HL-60 (cell line): ENCODE results near the gene FTCDNL1.

Experiments used
- GABPA ChIP-seq: IDR thresholded peaks from 2 replicates; pipeline ENCODE4 v1.6.1; 2012; ENCODE audit warnings: low read depth
- POLR2AphosphoS5 ChIP-seq: IDR thresholded peaks from 2 replicates; pipeline ENCODE4 v1.6.1; 2012; ENCODE audit warnings: low read depth
- SPI1 ChIP-seq: IDR thresholded peaks from 2 replicates; pipeline ENCODE4 v1.6.1; 2012; ENCODE audit warnings: low read depth, mild to moderate bottlenecking, borderline replicate concordance
- TF ChIP-seq, protein P1 (sequence below): IDR thresholded peaks from one replicate; pipeline ENCODE4 v1.5.1; 2011; ENCODE audit warnings: low read length, control low read depth, inconsistent platforms; ENCODE audit not compliant: insufficient read depth
- TF ChIP-seq, protein P2 (sequence below): IDR thresholded peaks from 2 replicates; pipeline ENCODE4 v1.6.1; 2012; ENCODE audit warnings: low read depth; ENCODE audit not compliant: insufficient replicate concordance

GRCh38 chr2:199896617-199897016 is 45.6 kb upstream of the FTCDNL1 start:
- TF ChIP-seq POLR2AphosphoS5, result no peak
- TF ChIP-seq, protein P1, sequence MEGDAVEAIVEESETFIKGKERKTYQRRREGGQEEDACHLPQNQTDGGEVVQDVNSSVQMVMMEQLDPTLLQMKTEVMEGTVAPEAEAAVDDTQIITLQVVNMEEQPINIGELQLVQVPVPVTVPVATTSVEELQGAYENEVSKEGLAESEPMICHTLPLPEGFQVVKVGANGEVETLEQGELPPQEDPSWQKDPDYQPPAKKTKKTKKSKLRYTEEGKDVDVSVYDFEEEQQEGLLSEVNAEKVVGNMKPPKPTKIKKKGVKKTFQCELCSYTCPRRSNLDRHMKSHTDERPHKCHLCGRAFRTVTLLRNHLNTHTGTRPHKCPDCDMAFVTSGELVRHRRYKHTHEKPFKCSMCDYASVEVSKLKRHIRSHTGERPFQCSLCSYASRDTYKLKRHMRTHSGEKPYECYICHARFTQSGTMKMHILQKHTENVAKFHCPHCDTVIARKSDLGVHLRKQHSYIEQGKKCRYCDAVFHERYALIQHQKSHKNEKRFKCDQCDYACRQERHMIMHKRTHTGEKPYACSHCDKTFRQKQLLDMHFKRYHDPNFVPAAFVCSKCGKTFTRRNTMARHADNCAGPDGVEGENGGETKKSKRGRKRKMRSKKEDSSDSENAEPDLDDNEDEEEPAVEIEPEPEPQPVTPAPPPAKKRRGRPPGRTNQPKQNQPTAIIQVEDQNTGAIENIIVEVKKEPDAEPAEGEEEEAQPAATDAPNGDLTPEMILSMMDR, result no peak
- TF ChIP-seq, protein P2, sequence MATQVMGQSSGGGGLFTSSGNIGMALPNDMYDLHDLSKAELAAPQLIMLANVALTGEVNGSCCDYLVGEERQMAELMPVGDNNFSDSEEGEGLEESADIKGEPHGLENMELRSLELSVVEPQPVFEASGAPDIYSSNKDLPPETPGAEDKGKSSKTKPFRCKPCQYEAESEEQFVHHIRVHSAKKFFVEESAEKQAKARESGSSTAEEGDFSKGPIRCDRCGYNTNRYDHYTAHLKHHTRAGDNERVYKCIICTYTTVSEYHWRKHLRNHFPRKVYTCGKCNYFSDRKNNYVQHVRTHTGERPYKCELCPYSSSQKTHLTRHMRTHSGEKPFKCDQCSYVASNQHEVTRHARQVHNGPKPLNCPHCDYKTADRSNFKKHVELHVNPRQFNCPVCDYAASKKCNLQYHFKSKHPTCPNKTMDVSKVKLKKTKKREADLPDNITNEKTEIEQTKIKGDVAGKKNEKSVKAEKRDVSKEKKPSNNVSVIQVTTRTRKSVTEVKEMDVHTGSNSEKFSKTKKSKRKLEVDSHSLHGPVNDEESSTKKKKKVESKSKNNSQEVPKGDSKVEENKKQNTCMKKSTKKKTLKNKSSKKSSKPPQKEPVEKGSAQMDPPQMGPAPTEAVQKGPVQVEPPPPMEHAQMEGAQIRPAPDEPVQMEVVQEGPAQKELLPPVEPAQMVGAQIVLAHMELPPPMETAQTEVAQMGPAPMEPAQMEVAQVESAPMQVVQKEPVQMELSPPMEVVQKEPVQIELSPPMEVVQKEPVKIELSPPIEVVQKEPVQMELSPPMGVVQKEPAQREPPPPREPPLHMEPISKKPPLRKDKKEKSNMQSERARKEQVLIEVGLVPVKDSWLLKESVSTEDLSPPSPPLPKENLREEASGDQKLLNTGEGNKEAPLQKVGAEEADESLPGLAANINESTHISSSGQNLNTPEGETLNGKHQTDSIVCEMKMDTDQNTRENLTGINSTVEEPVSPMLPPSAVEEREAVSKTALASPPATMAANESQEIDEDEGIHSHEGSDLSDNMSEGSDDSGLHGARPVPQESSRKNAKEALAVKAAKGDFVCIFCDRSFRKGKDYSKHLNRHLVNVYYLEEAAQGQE, result no peak
- TF ChIP-seq GABPA, result no peak
- TF ChIP-seq SPI1, result no peak
